Stimulated activated CD8-positive, alpha-beta memory T cell treated with anti-CD3 and anti-CD28 coated beads, Interleukin-12 subunit alpha, Interleukin-12 subunit beta, amount 100 ng/mL, for 1 hour (primary cell): ENCODE results near the gene GRAMD1B.
"Not testable (repeated sequence)": the region's sequence is repeated elsewhere in the genome, so short reads cannot be mapped to it uniquely, and the experiment has no call there.

Source experiments
- DNase-seq: peaks from one replicate; pipeline ENCODE4 v3.0.0-alpha.2; 2020; ENCODE audit warnings: low read depth

The GRAMD1B gene

GRCh38 chr11:123641495-123641840 is 211.4 kb downstream of the GRAMD1B start:
- no peak for DNase-seq

- no peak for DNase-seq
These were observed 212.4 kb downstream of the GRAMD1B start for GRCh38 chr11:123642435-123642834.

GRCh38 chr11:123645286-123645975 is 215.4 kb downstream of the GRAMD1B start:
- DNase-seq: no peak

- DNase-seq: no peak
These were observed 220.8 kb downstream of the GRAMD1B start for GRCh38 chr11:123650901-123651300.

GRCh38 chr11:123652599-123652998 is 222.5 kb downstream of the GRAMD1B start:
- DNase-seq: no peak

- no peak for DNase-seq
These were observed 223.4 kb downstream of the GRAMD1B start for GRCh38 chr11:123653483-123653826.

GRCh38 chr11:123653827-123654565 is 223.9 kb downstream of the GRAMD1B start:
- no peak for DNase-seq

- DNase-seq: no peak
These were observed 224.6 kb downstream of the GRAMD1B start, which contains the start of gene SCN3B for GRCh38 chr11:123654566-123655081. TSS of gene SCN3B (minus strand) at chr11:123654624. CDS start at chr11:123653801, 823 bp downstream.

- no peak for DNase-seq
These were observed 229.2 kb downstream of the GRAMD1B start for GRCh38 chr11:123659311-123659710.

GRCh38 chr11:123659965-123660364 is 229.9 kb downstream of the GRAMD1B start:
- not testable (repeated sequence) for DNase-seq

GRCh38 chr11:123665306-123665705 is 235.2 kb downstream of the GRAMD1B start:
- no peak for DNase-seq

- DNase-seq: no peak
These were observed 240.0 kb downstream of the GRAMD1B start for GRCh38 chr11:123670081-123670480.

GRCh38 chr11:123671534-123671933 is 241.5 kb downstream of the GRAMD1B start:
- DNase-seq: no peak

GRCh38 chr11:123672568-123672967 is 242.5 kb downstream of the GRAMD1B start:
- no peak for DNase-seq

GRCh38 chr11:123674297-123674696 is 244.2 kb downstream of the GRAMD1B start:
- no peak for DNase-seq
